Memory B cell (primary cell): Measurements from ENCODE around the gene CNNM2.
A peak's percentile ranks its signal among the peaks of the same experiment; 100 is the strongest.

Experiments
- ATAC-seq: fragments of 150-1000 bp; cut with Tn5 transposase; 2 replicates; pipeline ENCODE4 v1.10.0; 2021; ENCODE audit warnings: low read depth, mild to moderate bottlenecking, moderate library complexity
- DNase-seq, 2 donors: peaks; one replicate each; pipeline ENCODE4 v3.0.0; 2022; ENCODE audit warnings: low spot score in 2 of 2
- H3K27ac Mint-ChIP-seq: one replicate; pipeline ENCODE4 v1.8.0; 2022; ENCODE audit warnings: mild to moderate bottlenecking, moderate library complexity, mixed read lengths
- H3K27me3 Mint-ChIP-seq: one replicate; pipeline ENCODE4 v1.8.0; 2022; ENCODE audit warnings: mixed read lengths
- H3K36me3 Mint-ChIP-seq: one replicate; pipeline ENCODE4 v1.8.0; 2022; ENCODE audit warnings: mild to moderate bottlenecking, mixed read lengths
- H3K4me1 Mint-ChIP-seq: one replicate; pipeline ENCODE4 v1.8.0; 2022; ENCODE audit warnings: mixed read lengths
- H3K4me3 Mint-ChIP-seq: one replicate; pipeline ENCODE4 v1.8.0; 2022; ENCODE audit warnings: mild to moderate bottlenecking, moderate library complexity, mixed read lengths
- H3K9me3 Mint-ChIP-seq: one replicate; pipeline ENCODE4 v1.8.0; 2022; ENCODE audit warnings: mixed read lengths

CNNM2 gene

DNA sequence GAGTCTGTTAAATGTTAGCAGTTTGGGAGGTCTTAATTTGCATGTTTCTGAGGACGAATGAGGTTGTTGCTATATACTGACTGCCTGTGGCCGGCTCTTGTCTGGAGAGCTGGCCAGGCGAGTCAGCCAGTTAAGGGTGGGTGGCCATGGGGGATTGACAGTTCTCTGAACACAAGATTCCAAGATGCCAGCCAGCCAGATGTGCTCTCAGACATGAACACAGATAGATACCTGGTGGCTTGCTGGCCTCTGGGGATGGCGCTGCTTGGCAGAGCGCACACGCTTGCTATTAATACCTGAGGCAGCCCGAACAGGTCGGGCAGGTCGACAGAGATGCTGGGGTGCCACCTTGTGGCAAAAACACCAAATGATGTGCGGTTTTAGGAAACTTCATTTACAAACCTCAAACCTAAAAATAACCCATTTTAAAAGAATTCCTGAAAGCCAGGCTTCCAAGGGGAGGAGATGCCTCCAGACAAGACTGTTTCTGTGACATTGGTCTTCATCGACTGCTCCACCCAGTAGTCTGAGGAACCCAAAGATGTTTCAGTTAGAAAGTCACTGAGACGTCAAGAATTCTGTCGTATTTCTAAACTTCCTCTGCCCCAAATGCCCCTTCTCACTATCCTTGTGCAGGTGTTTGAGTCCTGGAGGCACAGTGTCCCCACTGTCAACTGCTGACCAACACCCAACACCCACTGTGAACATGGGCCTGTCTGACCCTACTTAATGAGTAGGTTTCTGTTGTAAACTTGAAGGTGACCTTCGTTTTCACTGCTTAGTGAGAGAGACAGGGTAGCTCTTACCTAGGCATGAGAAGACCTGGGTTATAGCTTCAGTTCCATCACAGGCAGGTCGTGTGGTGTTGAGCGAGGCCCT, 151.6 kb downstream of the CNNM2 start:
- peak overlapping the region; percentile 70 for H3K27ac Mint-ChIP-seq
- peak overlapping the region; percentile 44 for H3K4me3 Mint-ChIP-seq
- H3K36me3 Mint-ChIP-seq, result peaks cover 14% of the 10 kb centered on the region
- DNase-seq (peak; percentile 47 to 58), ATAC-seq (peak; percentile 81)
- no peaks in the 10 kb centered on the region for H3K27me3 Mint-ChIP-seq
- H3K9me3 Mint-ChIP-seq, result no peaks in the 10 kb centered on the region
- peaks cover 32% of the 10 kb centered on the region for H3K4me1 Mint-ChIP-seq

DNA sequence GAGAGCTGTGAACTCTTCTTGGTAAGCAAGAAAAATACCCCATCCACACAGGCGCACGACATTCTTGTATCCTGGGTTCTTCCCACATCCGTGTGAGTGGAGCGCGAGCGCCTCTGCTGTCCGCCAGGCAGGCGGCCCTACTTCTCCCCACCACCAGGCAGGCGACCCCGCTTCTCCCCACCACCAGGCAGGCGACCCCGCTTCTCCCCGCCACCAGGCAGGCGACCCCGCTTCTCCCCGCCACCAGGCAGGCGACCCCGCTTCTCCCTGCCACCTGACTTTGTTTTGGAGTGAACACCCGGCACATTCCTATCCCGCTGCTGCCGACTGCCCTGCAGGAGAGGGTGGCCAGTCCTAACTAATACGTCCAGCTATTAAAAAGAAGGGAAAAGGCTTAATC, 154.2 kb downstream of the CNNM2 start:
- Mint-ChIP-seq H3K27me3 (no peaks in the 10 kb centered on the region), H3K4me3 (no peak overlapping the region), H3K36me3 (peaks cover 18% of the 10 kb centered on the region), H3K4me1 (peaks cover 28% of the 10 kb centered on the region), H3K27ac (no peak overlapping the region), H3K9me3 (no peaks in the 10 kb centered on the region)
- ATAC-seq (no peak), DNase-seq (no peak)

DNA sequence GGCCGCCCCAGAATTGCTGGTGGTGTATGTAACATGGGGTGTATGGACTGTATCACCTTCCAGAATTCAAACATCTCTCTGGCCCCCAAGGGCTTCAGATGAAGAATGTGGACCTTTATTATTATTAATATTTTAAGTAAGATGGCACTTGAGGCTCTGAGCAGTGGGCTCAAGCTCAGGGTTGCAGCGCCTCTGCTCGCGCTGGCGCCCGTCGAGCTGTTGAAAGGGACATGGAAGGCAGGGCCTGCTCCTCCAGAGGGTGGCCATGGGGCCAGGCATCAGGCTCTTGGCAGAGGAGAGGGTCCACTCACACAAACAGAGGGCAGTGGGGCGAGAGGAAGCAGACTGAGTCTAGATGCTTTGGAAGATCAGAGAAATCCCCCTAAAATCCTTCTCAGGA, 154.8 kb downstream of the CNNM2 start:
- Mint-ChIP-seq H3K36me3 (peaks cover 21% of the 10 kb centered on the region), H3K27ac (no peak overlapping the region), H3K9me3 (no peaks in the 10 kb centered on the region), H3K27me3 (no peaks in the 10 kb centered on the region), H3K4me1 (peaks cover 25% of the 10 kb centered on the region), H3K4me3 (no peak overlapping the region)
- DNase-seq, result no peak
- no peak for ATAC-seq

- no peak overlapping the region for H3K4me3 Mint-ChIP-seq
- H3K4me1 Mint-ChIP-seq, result no peaks in the 10 kb centered on the region
- no peaks in the 10 kb centered on the region for H3K9me3 Mint-ChIP-seq
- no peaks in the 10 kb centered on the region for H3K27me3 Mint-ChIP-seq
- H3K27ac Mint-ChIP-seq, result no peak overlapping the region
- peaks cover 24% of the 10 kb centered on the region for H3K36me3 Mint-ChIP-seq
- DNase-seq (no peak), ATAC-seq (no peak)
Measured at GRCh38 chr10:103077020-103077419, 158.9 kb downstream of the CNNM2 start.

GRCh38 chr10:103077491-103078308, 159.6 kb downstream of the CNNM2 start:
- Mint-ChIP-seq H3K4me3 (no peak overlapping the region), H3K27me3 (no peaks in the 10 kb centered on the region), H3K36me3 (peaks cover 24% of the 10 kb centered on the region), H3K4me1 (no peaks in the 10 kb centered on the region), H3K27ac (no peak overlapping the region), H3K9me3 (no peaks in the 10 kb centered on the region)
- DNase-seq (no peak), ATAC-seq (no peak)

DNA sequence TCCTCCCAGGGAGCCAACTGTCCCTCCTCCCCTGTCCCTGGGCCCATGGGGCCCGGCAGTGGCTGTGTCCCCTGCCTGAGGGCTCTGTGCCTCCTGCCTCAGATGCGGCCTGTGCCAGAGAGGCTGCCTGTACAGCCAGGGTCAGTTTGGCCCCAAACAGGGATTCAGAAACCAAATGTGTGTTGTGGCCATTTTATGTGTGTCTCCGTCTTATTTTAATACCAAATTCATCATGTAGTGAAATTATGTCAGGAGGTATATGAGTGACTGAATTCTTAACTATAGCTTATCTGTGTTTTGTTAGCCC, 160.2 kb downstream of the CNNM2 start:
- no peaks in the 10 kb centered on the region for H3K27me3 Mint-ChIP-seq
- H3K4me1 Mint-ChIP-seq, result no peaks in the 10 kb centered on the region
- peaks cover 24% of the 10 kb centered on the region for H3K36me3 Mint-ChIP-seq
- no peak overlapping the region for H3K4me3 Mint-ChIP-seq
- H3K9me3 Mint-ChIP-seq, result no peaks in the 10 kb centered on the region
- DNase-seq (no peak), ATAC-seq (no peak)
- H3K27ac Mint-ChIP-seq, result no peak overlapping the region

DNA sequence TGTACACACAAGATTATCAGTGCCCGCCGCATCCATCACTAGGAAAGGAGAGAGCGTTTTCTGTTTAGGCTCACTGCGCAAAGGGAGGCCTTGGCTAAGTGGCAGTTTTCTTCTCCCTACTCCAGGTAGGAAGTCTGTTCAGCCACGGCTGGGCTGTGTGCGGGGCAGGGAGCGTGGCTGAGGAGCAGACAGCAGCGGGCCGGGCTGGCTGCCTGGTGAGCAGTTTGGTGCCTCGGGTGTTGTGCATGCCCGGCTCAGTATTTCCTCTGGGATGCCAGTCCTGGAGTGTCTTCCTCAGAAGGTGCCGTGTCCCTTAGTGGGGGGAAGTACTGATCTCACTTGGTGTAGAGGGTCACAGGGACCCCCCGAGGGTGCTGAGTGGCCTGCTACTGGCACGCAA, 160.6 kb downstream of the CNNM2 start:
- Mint-ChIP-seq H3K4me1 (no peaks in the 10 kb centered on the region), H3K27me3 (no peaks in the 10 kb centered on the region), H3K36me3 (peaks cover 26% of the 10 kb centered on the region), H3K4me3 (no peak overlapping the region), H3K27ac (no peak overlapping the region), H3K9me3 (no peaks in the 10 kb centered on the region)
- ATAC-seq (no peak), DNase-seq (no peak)

GRCh38 chr10:103079100-103079499, 161.0 kb downstream of the CNNM2 start:
- Mint-ChIP-seq H3K27me3 (no peaks in the 10 kb centered on the region), H3K4me3 (no peak overlapping the region), H3K27ac (no peak overlapping the region), H3K36me3 (peaks cover 30% of the 10 kb centered on the region), H3K9me3 (no peaks in the 10 kb centered on the region), H3K4me1 (no peaks in the 10 kb centered on the region)
- ATAC-seq, result no peak
- DNase-seq, result no peak

DNA sequence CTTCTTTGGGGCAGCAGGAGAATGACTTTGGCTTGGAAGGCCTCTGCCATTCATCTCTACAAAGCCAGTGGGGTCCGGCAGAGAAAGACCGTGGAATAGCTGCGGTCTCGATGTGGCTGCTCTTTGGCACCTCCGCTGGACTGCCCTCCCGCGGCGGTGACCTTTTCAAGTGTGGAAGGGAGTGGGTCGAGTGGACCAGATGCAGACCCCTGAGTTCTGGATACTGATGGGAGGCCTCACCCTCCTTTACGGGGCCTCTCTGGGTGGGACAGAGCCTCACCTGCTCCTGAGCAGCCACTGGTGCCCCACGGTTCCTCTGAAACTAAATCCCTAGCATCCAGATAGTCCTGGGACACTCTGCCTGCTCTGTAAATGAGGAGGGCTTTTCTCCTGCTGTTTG, 161.9 kb downstream of the CNNM2 start:
- H3K27ac Mint-ChIP-seq, result no peak overlapping the region
- peaks cover 27% of the 10 kb centered on the region for H3K36me3 Mint-ChIP-seq
- H3K9me3 Mint-ChIP-seq, result no peaks in the 10 kb centered on the region
- DNase-seq (no peak), ATAC-seq (no peak)
- H3K4me3 Mint-ChIP-seq, result no peak overlapping the region
- H3K27me3 Mint-ChIP-seq, result no peaks in the 10 kb centered on the region
- no peaks in the 10 kb centered on the region for H3K4me1 Mint-ChIP-seq

DNA sequence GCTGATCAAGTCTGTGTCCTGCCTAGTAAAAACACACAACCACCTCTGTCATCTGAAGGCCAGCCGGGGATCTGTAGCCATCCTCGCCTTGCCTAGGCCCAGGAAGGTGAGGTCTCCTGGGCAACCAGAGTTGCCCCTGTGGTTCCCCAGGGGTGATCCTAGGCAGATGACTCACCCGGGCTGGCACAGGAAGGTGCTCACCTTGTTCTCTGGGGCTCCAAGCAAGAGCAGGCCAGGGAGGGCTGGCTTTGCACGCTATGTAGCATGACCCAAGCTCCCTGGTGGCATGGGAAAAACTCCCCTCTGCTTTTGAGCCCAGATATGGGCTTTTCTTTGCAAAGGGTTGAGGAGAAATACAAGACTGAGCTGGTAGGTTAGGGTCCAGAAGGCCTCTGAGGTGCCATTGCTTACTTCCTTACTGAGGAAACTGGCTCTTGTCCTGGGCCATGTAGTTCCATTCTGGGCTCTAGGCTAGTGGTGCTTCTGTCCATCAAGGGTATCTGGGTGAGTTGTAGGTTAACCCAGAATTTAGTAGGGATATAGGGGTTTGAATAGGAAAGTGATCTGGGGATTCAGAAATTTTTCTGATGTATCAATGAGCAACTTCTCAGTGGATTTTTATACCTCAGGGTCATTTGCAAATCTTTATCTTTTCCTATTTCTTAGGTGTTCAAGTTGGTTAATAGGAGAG, 162.9 kb downstream of the CNNM2 start:
- no peaks in the 10 kb centered on the region for H3K9me3 Mint-ChIP-seq
- DNase-seq (no peak), ATAC-seq (no peak)
- no peak overlapping the region for H3K27ac Mint-ChIP-seq
- H3K4me3 Mint-ChIP-seq, result no peak overlapping the region
- H3K4me1 Mint-ChIP-seq, result no peaks in the 10 kb centered on the region
- H3K27me3 Mint-ChIP-seq, result no peaks in the 10 kb centered on the region
- peaks cover 33% of the 10 kb centered on the region for H3K36me3 Mint-ChIP-seq

DNA sequence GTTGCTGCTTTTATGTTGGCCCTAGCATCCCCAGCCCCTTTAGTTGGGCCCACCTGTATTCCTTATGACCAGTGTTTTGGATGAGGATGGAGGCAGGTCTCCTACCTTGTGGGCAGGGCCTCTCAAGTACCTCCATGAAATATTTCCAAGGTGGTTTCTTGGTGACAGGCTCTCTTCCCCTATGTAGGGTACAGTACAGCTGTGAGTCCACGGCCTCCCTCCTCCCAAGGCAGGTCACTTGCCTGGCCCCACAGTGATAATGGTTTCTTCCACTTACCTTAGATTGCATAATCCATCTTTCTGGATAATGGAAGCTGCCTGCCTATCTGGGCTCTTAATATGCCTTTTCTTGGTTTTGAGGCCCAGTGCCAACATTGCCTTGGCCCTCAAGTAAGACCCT, 164.6 kb downstream of the CNNM2 start:
- Mint-ChIP-seq H3K27ac (no peak overlapping the region), H3K4me3 (no peak overlapping the region)

GRCh38 chr10:103083266-103083976, 165.3 kb downstream of the CNNM2 start:
- Mint-ChIP-seq H3K27ac (peak overlapping the region; percentile 65), H3K27me3 (no peaks in the 10 kb centered on the region), H3K9me3 (no peaks in the 10 kb centered on the region), H3K36me3 (peaks cover 16% of the 10 kb centered on the region), H3K4me1 (no peaks in the 10 kb centered on the region), H3K4me3 (no peak overlapping the region)
- DNase-seq, result no peak
- ATAC-seq, result no peak

More for the DNA sequence above, 164.6 kb downstream of the CNNM2 start:
- Mint-ChIP-seq H3K9me3 (no peaks in the 10 kb centered on the region), H3K4me1 (no peaks in the 10 kb centered on the region), H3K36me3 (peaks cover 20% of the 10 kb centered on the region), H3K27me3 (no peaks in the 10 kb centered on the region)
- DNase-seq, result no peak
- ATAC-seq, result no peak

- no peak overlapping the region for H3K4me3 Mint-ChIP-seq
- DNase-seq (no peak), ATAC-seq (no peak)
- peak overlapping the region; percentile 65 for H3K27ac Mint-ChIP-seq
- H3K9me3 Mint-ChIP-seq, result no peaks in the 10 kb centered on the region
- H3K4me1 Mint-ChIP-seq, result no peaks in the 10 kb centered on the region
- H3K27me3 Mint-ChIP-seq, result no peaks in the 10 kb centered on the region
- peaks cover 14% of the 10 kb centered on the region for H3K36me3 Mint-ChIP-seq
Measured at GRCh38 chr10:103083977-103084320, 165.9 kb downstream of the CNNM2 start.

GRCh38 chr10:103086261-103086660, 168.2 kb downstream of the CNNM2 start:
- no peaks in the 10 kb centered on the region for H3K4me1 Mint-ChIP-seq
- no peak overlapping the region for H3K4me3 Mint-ChIP-seq
- no peak for ATAC-seq
- no peaks in the 10 kb centered on the region for H3K9me3 Mint-ChIP-seq
- no peak overlapping the region for H3K27ac Mint-ChIP-seq
- no peaks in the 10 kb centered on the region for H3K27me3 Mint-ChIP-seq
- H3K36me3 Mint-ChIP-seq, result peaks cover 25% of the 10 kb centered on the region
- no peak for DNase-seq
